IMR-90 (cell line): ENCODE measurements around the gene ZNF608.

Source experiments
- BHLHE40 ChIP-seq: fragments of 150-350 bp; IDR thresholded peaks from 2 replicates; pipeline ENCODE4 v1.6.1; 2016; ENCODE audit warnings: mild to moderate bottlenecking, low read depth, low read length
- CEBPB ChIP-seq: IDR thresholded peaks from 2 replicates; pipeline ENCODE4 v1.6.1; 2012; ENCODE audit warnings: low read depth, low read length, improper control_type of control experiment
- CTCF ChIP-seq: conservative IDR thresholded peaks from 2 replicates; pipeline ENCODE4 v1.5.1; 2012; ENCODE audit warnings: mild to moderate bottlenecking, low read depth, low read length, improper control_type of control experiment
- FOS ChIP-seq: fragments of 150-350 bp; IDR thresholded peaks from 2 replicates; pipeline ENCODE4 v1.6.1; 2016; ENCODE audit warnings: low read depth, low read length
- MAFK ChIP-seq: IDR thresholded peaks from 2 replicates; pipeline ENCODE4 v1.6.1; 2012; ENCODE audit warnings: low read depth, low read length, improper control_type of control experiment
- MAZ ChIP-seq: IDR thresholded peaks from 2 replicates; pipeline ENCODE4 v1.6.1; 2012; ENCODE audit warnings: low read depth, mild to moderate bottlenecking, low read length, improper control_type of control experiment, moderate library complexity, borderline replicate concordance
- MXI1 ChIP-seq: IDR thresholded peaks from 2 replicates; pipeline ENCODE4 v1.6.1; 2012; ENCODE audit warnings: low read depth, mild to moderate bottlenecking, low read length, moderate library complexity, borderline replicate concordance
- NFE2L2 ChIP-seq: fragments of 150-350 bp; IDR thresholded peaks from 2 replicates; pipeline ENCODE4 v1.6.1; 2016; ENCODE audit warnings: low read depth, mild to moderate bottlenecking, low read length
- POLR2A ChIP-seq: IDR thresholded peaks from 2 replicates; pipeline ENCODE4 v1.6.1; 2012; ENCODE audit warnings: mild to moderate bottlenecking, low read depth, low read length
- RAD21 ChIP-seq: IDR thresholded peaks from 2 replicates; pipeline ENCODE4 v1.6.1; 2012; ENCODE audit warnings: low read length, improper control_type of control experiment
- RCOR1 ChIP-seq: IDR thresholded peaks from 2 replicates; pipeline ENCODE4 v1.6.1; 2012; ENCODE audit warnings: mild to moderate bottlenecking, low read length, improper control_type of control experiment; ENCODE audit not compliant: insufficient replicate concordance
- RFX5 ChIP-seq: IDR thresholded peaks from 2 replicates; pipeline ENCODE4 v1.8.0; 2012; ENCODE audit warnings: low read depth, mild to moderate bottlenecking, low read length, moderate library complexity
- SMC3 ChIP-seq: fragments of 150-350 bp; IDR thresholded peaks from 2 replicates; pipeline ENCODE4 v1.6.1; 2016; ENCODE audit warnings: low read depth, mild to moderate bottlenecking, antibody characterized with exemption, low read length, moderate library complexity
- TF ChIP-seq, protein P1 (sequence below): fragments of 150-350 bp; IDR thresholded peaks from 2 replicates; pipeline ENCODE4 v1.6.1; 2017; ENCODE audit warnings: mild to moderate bottlenecking, antibody characterized with exemption, low read length, low read depth

GRCh38 chr5:124741711-124742496 is 4.5 kb downstream of the ZNF608 start:
- no peak for TF ChIP-seq CTCF
- TF ChIP-seq SMC3: no peak
- no peak for TF ChIP-seq POLR2A
- no peak for TF ChIP-seq MAZ
- TF ChIP-seq BHLHE40: no peak
- TF ChIP-seq MAFK: peak; percentile 66
- no peak for TF ChIP-seq RAD21
- no peak for TF ChIP-seq RFX5
- no peak for TF ChIP-seq NFE2L2
- no peak for TF ChIP-seq MXI1
- TF ChIP-seq RCOR1: peak; percentile 12
- no peak for TF ChIP-seq CEBPB
- no peak for TF ChIP-seq FOS
- TF ChIP-seq, protein P1, sequence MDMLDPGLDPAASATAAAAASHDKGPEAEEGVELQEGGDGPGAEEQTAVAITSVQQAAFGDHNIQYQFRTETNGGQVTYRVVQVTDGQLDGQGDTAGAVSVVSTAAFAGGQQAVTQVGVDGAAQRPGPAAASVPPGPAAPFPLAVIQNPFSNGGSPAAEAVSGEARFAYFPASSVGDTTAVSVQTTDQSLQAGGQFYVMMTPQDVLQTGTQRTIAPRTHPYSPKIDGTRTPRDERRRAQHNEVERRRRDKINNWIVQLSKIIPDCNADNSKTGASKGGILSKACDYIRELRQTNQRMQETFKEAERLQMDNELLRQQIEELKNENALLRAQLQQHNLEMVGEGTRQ: no peak
